Measurements from ENCODE around the gene PRSS50.

DNA sequence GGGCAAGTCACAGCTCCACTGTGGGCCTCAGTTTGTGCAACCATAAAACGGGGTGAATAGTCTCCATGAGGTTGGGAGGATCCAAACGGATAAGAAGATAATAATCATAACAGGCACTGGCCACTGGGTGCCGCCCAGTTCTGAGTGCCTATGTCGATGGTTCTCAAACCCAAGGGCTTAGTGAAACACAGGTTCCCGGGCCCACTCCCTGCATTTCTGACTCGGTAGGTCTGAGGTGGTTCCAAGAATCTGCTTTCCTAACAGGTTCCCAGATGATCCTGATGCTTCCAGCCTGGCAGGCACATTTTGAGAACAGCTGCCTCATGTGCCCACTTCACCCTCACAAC is 45.3 kb downstream of the PRSS50 start:
- TF ChIP-seq CTCF (IDR thresholded peaks at IDR 0.05) = no peak
- TF ChIP-seq ZFX (IDR thresholded peaks at IDR 0.05; ENCODE audit: borderline replicate concordance) = no peak

Measured in 22Rv1 (cell line).